Activated CD4-positive, alpha-beta memory T cell treated with anti-CD3 and anti-CD28 coated beads, Interleukin-2, amount 10 ng/mL, durations not matched to agents 7 days and 5 days (primary cell): ENCODE results near the gene SLC26A9. TPM values are rescaled to one million over a fixed set of nuclear protein-coding genes. Genes with fewer than 3 reads are reported as not detected.

Experiments used
- CTCF ChIA-PET: fragments of 350-600 bp; sonication (Branson Sonifier 250); formaldehyde crosslinking; loops from one replicate; lab custom pipeline; 2021; ENCODE audit warnings: antibody characterized with exemption, inconsistent platforms; lab: Charles Lee
- POLR2A ChIA-PET: fragments of 350-600 bp; sonication (Branson Sonifier 250); formaldehyde crosslinking; loops from one replicate; lab custom pipeline; 2021; ENCODE audit warnings: antibody characterized with exemption; lab: Charles Lee
- DNase-seq: peaks from one replicate; pipeline ENCODE4 v3.0.0-alpha.2; 2020
- H3K27ac Mint-ChIP-seq: one replicate; pipeline ENCODE4 v1.8.0; 2021; ENCODE audit warnings: mild to moderate bottlenecking, mixed read lengths
- H3K27me3 Mint-ChIP-seq: one replicate; pipeline ENCODE4 v1.8.0; 2021; ENCODE audit warnings: mixed read lengths
- H3K36me3 Mint-ChIP-seq: one replicate; pipeline ENCODE4 v1.8.0; 2021; ENCODE audit warnings: low read depth, mixed read lengths
- H3K4me1 Mint-ChIP-seq: one replicate; pipeline ENCODE4 v1.8.0; 2021; ENCODE audit warnings: mixed read lengths
- H3K4me3 Mint-ChIP-seq: one replicate; pipeline ENCODE4 v1.8.0; 2021; ENCODE audit warnings: mild to moderate bottlenecking, mixed read lengths
- H3K9me3 Mint-ChIP-seq: one replicate; pipeline ENCODE4 v1.8.0; 2021; ENCODE audit warnings: mixed read lengths
- total RNA-seq, 2 experiments: library from RNA; stranded (reverse); gene quantifications; one replicate each; pipeline ENCODE4 v1.2.3, GENCODE V29; 2021

The SLC26A9 gene
- total RNA-seq, 2 experiments from 2014 or later = not detected

DNA sequence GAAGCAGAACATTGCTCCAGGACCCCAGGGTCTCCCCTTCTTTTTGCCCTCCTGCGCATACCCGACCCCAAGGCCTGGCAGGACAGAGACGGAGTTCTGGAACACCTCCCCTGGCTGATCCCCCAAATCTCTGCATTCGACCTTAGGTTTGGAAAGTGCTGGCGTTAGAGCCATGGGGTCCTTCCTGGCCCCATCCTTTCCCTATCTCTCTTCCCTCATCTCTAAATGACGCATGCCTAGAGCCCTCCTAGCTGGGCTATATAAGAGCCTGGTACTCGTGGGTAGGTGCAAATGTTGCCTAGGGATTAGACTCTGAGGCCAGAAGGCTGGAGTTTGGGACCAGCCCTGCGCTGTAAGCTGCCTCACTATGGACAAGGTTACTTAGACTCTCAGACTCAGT is 16.6 kb downstream of the SLC26A9 start:
- ChIA-PET POLR2A (no interaction called here), CTCF (interaction anchor here (0.8 kb wide), 1 partner anchor 51 kb away, joined by 5 read pairs; no protein-coding TSS in a partner anchor)
- H3K4me1 Mint-ChIP-seq = no peaks in the 10 kb centered on the region
- DNase-seq = no peak
- no peak overlapping the region for H3K4me3 Mint-ChIP-seq
- no peaks in the 10 kb centered on the region for H3K9me3 Mint-ChIP-seq
- H3K36me3 Mint-ChIP-seq = no peaks in the 10 kb centered on the region
- H3K27ac Mint-ChIP-seq = no peak overlapping the region
- H3K27me3 Mint-ChIP-seq = peaks cover 5% of the 10 kb centered on the region

DNA sequence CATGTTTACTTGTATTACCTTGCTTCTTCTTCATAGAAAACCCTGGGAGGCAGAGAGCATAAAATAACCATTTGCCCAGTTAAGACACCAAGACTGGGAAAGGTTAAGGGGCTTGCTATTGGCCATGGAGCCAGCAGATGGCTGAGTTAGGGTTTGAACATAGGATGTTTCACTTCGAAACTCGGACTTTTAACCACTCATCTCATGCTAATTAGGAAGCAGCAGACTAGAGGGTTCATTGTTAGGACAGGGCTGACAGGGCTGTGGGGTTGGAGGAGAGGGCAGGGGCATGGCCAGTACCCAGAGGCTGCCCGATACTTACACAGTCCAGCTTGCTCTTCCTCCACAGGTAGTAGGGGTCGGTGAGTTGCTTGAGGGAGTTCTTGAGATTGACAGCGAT is 17.0 kb downstream of the SLC26A9 start:
- Mint-ChIP-seq H3K4me3 (no peak overlapping the region), H3K9me3 (no peaks in the 10 kb centered on the region), H3K36me3 (no peaks in the 10 kb centered on the region), H3K4me1 (no peaks in the 10 kb centered on the region), H3K27me3 (peaks cover 5% of the 10 kb centered on the region), H3K27ac (no peak overlapping the region)
- ChIA-PET POLR2A (no interaction called here), CTCF (interaction anchor here (0.8 kb wide), 1 partner anchor 51 kb away, joined by 5 read pairs; no protein-coding TSS in a partner anchor)
- no peak for DNase-seq

DNA sequence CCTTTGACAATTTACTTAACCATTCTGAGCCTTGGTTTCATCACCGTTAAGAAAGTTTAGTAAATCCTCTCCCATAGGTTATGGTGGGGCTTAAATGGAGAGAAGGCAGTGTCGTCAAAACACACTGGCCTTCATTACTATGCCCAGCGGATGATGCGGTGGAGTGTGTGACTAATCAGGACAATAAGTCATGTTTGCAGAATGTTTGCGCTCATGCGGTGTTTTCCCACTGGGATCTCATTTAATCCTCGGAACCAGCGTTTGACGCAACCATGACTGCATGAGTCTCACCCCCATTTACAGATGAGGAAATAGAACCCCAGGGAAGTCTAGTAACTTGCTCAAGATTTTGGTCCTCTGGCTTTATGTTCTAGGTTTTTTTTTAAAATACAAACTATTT is 17.5 kb downstream of the SLC26A9 start:
- Mint-ChIP-seq H3K9me3 (no peaks in the 10 kb centered on the region), H3K27me3 (peaks cover 5% of the 10 kb centered on the region), H3K4me1 (no peaks in the 10 kb centered on the region), H3K27ac (no peak overlapping the region), H3K36me3 (no peaks in the 10 kb centered on the region), H3K4me3 (no peak overlapping the region)
- DNase-seq = no peak
- CTCF ChIA-PET = interaction anchor here (0.8 kb wide), 1 partner anchor 52 kb away, joined by 5 read pairs; no protein-coding TSS in a partner anchor
- POLR2A ChIA-PET = no interaction called here

DNA sequence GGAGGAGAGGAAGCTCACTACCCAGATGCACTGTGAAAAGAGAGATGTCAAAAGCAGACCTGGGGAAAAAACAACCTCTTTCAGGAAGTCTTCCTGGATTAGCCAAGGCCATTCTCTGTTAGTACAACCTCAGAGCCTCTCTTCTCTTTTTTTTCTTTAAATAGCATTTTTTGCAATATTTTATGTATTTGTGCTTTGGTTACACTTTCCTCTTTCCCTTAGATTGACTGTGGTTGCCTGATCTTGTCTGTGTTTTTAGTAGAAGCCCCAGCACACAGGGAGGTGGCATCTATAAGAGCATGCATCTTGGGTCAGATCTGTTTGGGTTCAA is 18.8 kb downstream of the SLC26A9 start:
- POLR2A ChIA-PET = no interaction called here

DNA sequence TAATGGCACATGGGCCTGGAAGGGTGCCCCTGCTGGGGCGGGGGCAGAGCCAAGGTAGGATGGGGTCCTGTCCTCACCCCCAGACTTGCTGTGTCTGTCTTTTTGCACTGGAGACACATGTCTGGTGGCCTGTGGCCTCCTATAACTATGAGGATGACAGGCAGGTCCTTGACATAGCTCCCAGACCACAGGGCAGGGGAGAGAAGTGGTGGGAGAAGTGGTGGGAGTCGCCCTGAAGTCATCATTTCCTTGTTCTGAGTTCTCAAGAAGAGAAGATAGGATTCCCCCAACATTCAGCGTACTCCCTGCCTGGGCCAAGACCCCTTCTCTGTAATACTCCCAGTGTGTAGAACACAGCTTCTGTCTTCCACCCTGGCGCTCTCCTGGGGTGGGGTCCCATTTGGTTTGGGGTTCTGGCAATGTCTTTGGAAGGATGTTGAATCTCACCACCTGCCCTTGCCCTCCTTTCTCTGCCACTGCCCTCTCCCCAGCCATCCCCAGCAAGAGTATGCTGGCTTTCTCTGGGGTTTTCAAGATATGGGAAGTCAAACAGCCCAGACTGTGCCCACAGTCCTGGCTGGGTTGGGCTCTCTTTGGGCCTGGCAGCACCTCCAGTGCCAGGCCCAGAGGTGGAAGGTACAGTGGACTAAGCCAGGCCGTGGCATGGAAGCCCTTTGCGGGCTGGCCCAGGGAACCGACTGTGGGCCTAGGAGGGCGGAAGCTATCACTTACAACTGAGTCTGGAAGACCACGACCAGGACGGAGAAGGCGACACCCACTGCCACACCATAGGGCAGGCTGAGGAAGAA is 19.4 kb downstream of the SLC26A9 start:
- H3K27ac Mint-ChIP-seq = no peak overlapping the region
- ChIA-PET CTCF (interaction anchor here (1.0 kb wide), 1 partner anchor 53 kb away, joined by 3 read pairs; no protein-coding TSS in a partner anchor), POLR2A (no interaction called here)
- no peak overlapping the region for H3K4me3 Mint-ChIP-seq
- peaks cover 1% of the 10 kb centered on the region for H3K27me3 Mint-ChIP-seq
- H3K36me3 Mint-ChIP-seq = no peaks in the 10 kb centered on the region
- DNase-seq = no peak
- no peaks in the 10 kb centered on the region for H3K9me3 Mint-ChIP-seq
- H3K4me1 Mint-ChIP-seq = no peaks in the 10 kb centered on the region

More for the DNA sequence above, 18.8 kb downstream of the SLC26A9 start:
- Mint-ChIP-seq H3K4me3 (no peak overlapping the region), H3K27me3 (peaks cover 1% of the 10 kb centered on the region), H3K4me1 (no peaks in the 10 kb centered on the region), H3K27ac (no peak overlapping the region), H3K9me3 (no peaks in the 10 kb centered on the region), H3K36me3 (no peaks in the 10 kb centered on the region)
- CTCF ChIA-PET = no interaction called here
- DNase-seq = no peak

DNA sequence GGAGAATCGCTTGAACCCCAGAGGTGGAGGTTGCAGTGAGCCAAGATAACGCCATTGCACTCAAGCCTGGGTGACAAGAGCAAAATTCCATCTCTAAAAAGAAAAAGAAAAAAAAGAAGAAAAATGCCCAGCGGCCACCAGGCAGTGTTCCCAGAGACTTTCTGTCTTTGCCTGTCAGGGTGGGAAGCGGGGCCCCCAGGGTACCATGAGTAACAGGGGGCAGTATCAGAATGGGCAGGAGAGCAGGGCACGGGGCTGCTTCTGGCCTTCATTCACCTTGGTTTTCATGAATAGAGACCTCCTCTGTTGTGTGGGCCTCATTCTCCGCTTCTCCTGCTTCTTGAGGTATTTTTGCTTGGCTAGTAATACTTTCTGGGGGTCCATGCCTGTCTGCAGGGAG is 20.4 kb downstream of the SLC26A9 start:
- Mint-ChIP-seq H3K27ac (no peak overlapping the region), H3K4me1 (no peaks in the 10 kb centered on the region), H3K9me3 (no peaks in the 10 kb centered on the region), H3K36me3 (no peaks in the 10 kb centered on the region), H3K27me3 (peaks cover 1% of the 10 kb centered on the region), H3K4me3 (no peak overlapping the region)
- ChIA-PET CTCF (interaction anchor here (1.0 kb wide), 1 partner anchor 54 kb away, joined by 3 read pairs; no protein-coding TSS in a partner anchor), POLR2A (no interaction called here)
- no peak for DNase-seq

DNA sequence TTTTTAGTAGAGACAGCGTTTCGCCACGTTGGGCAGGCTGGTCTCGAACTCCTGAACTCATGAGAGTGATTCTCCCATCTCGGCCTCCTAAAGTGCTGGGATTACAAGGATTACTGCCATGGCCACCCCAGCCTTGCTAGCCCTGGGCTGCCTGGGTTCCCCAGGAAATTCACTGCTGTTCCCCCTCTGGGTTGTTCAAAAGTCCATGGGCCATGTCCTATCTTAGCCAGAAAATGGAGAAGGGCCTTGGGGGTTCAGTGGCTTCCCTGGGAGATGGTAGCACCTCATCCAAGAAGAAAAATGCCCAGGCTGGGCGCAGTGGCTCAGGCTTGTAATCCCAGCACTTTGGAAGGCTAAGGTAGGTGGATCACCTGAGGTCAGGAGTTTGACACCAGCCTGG is 20.9 kb downstream of the SLC26A9 start:
- ChIA-PET POLR2A (no interaction called here), CTCF (no interaction called here)
- Mint-ChIP-seq H3K9me3 (no peaks in the 10 kb centered on the region), H3K27me3 (peaks cover 1% of the 10 kb centered on the region), H3K4me3 (no peak overlapping the region), H3K4me1 (no peaks in the 10 kb centered on the region), H3K27ac (no peak overlapping the region), H3K36me3 (no peaks in the 10 kb centered on the region)
- DNase-seq = no peak

DNA sequence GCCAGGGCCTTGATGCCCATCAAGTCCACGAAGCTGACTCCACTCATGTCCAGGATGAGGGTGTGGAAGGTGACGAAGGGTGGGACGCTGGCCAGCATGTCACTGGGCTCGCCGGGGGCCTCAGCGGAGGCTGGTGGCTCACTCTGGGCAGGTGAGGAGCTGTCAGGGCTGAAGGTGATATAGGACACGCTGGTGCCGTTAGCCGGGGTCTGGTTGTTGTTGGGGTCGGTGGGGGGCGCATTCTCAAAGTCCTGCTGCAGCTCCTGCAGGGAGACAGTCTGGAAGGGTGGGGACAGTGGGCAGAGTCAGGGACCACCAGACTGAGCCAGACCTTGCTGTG is 21.7 kb downstream of the SLC26A9 start:
- Mint-ChIP-seq H3K36me3 (no peaks in the 10 kb centered on the region), H3K4me3 (no peak overlapping the region), H3K9me3 (no peaks in the 10 kb centered on the region), H3K27ac (no peak overlapping the region), H3K27me3 (peaks cover 1% of the 10 kb centered on the region), H3K4me1 (no peaks in the 10 kb centered on the region)
- DNase-seq = no peak
- ChIA-PET CTCF (interaction anchor here (0.7 to 5.5 kb wide), 2 partner anchors 56 to 185 kb away, joined by 3 to 79 read pairs; no protein-coding TSS in a partner anchor), POLR2A (no interaction called here)

DNA sequence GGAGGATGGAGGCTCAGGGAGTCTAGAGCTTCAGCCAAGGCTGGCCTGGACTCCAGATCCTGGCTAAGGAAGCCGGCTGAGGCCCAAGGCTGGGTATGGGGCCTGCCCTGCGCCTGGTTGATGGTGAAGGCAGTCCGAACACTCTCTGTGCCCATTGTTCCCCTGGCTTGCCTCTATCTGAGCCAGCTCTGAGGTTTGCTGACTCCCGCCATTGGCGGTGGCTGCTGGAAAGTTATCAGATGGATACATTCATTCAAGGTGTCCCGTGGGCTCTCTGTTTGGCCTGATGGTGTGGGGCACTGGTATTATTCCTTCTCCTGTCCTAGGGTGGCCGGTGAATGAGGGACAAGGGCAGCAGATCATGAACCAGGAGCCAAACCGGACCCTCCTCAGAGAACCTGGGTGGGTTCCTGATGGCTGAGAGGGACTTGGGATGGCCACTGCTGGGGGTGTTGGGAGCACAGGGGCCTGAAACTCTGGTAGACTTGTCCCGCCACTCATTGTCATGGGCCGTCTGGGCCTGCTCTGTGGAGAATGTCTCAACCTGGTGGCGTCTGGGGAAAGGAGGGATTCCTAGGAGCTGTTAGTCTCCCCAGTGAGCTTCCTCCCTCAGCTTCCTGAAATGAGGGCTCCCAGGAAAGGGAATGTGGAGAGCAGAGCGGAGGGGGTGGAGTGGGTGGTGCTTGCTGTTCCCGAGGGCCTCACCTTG is 22.2 kb downstream of the SLC26A9 start:
- Mint-ChIP-seq H3K27ac (no peak overlapping the region), H3K36me3 (no peaks in the 10 kb centered on the region), H3K27me3 (peaks cover 1% of the 10 kb centered on the region), H3K4me1 (no peaks in the 10 kb centered on the region), H3K4me3 (no peak overlapping the region), H3K9me3 (no peaks in the 10 kb centered on the region)
- DNase-seq = no peak
- POLR2A ChIA-PET = no interaction called here
- CTCF ChIA-PET = interaction anchor here (0.7 to 5.5 kb wide), 3 partner anchors 56 to 185 kb away, joined by 3 to 79 read pairs (median 13); no protein-coding TSS in a partner anchor

DNA sequence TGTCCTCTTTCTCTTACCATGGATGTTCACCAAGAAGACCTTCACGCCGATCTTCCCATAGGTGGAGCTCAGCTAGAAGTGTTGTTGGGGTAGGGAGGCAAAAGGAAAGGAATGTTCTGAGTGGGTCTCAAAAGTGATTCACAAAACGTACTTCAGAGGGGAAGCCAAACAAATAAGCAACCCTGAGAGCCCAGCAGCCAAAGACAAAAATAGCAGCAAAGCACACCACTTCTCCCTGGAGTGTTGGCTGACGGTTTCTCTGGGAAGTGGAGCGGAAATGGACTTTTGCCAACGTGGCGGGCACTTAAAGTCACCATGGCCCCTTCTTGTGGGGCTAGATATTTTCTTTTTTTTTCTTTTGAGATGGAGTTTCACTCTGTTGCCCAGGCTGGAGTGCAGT is 23.1 kb downstream of the SLC26A9 start:
- ChIA-PET POLR2A (no interaction called here), CTCF (interaction anchor here (1.0 to 5.5 kb wide), 4 partner anchors 57 to 186 kb away, joined by 3 to 79 read pairs (median 17); no protein-coding TSS in a partner anchor)
- Mint-ChIP-seq H3K4me1 (no peaks in the 10 kb centered on the region), H3K4me3 (no peak overlapping the region), H3K27me3 (peaks cover 1% of the 10 kb centered on the region), H3K36me3 (no peaks in the 10 kb centered on the region), H3K27ac (no peak overlapping the region), H3K9me3 (no peaks in the 10 kb centered on the region)
- DNase-seq = no peak

DNA sequence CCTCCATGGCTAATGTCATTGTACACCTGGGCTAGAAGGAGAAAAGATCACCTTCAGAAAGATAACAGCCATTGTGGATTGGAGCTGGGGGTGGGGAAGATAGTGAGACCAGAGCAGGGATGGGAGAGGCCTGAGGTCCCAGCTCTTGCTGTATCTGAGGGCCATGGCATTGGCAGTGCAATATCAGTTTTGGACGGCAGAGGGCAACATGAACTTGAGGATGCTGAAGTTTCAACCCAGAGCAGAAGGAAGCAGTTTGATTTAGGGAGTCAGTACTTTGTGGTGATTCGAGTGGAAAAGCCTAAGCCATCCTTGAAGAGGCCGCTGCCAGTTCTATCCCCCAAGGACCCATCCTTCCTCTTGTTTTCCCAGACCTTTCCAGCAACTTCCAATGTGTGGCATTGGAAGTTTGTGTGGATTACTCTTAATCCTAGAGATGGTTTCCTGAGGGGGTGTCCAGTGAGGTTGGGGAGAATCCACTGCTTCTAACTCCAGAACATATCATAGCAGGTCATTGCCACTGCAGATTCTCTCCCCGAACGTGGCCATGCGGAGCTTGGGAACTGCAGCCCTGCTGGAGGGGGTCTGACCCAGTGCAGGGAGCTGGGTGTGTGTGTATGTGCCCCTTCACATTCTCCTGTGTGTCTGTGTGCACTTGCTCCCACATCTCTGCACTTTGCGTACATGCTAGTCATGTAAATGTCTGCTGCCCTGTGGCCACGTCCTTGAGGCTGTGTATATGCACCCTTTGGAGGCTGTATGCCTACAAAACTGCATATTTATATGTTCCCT is 24.1 kb downstream of the SLC26A9 start:
- POLR2A ChIA-PET = no interaction called here
- Mint-ChIP-seq H3K27ac (no peak overlapping the region), H3K27me3 (peaks cover 1% of the 10 kb centered on the region), H3K9me3 (no peaks in the 10 kb centered on the region), H3K4me1 (no peaks in the 10 kb centered on the region), H3K36me3 (no peaks in the 10 kb centered on the region), H3K4me3 (no peak overlapping the region)
- CTCF ChIA-PET = interaction anchor here (0.6 to 5.5 kb wide), 17 partner anchors 10 to 260 kb away, joined by 3 to 79 read pairs (median 4); no protein-coding TSS in a partner anchor
- peak; percentile 75 for DNase-seq

DNA sequence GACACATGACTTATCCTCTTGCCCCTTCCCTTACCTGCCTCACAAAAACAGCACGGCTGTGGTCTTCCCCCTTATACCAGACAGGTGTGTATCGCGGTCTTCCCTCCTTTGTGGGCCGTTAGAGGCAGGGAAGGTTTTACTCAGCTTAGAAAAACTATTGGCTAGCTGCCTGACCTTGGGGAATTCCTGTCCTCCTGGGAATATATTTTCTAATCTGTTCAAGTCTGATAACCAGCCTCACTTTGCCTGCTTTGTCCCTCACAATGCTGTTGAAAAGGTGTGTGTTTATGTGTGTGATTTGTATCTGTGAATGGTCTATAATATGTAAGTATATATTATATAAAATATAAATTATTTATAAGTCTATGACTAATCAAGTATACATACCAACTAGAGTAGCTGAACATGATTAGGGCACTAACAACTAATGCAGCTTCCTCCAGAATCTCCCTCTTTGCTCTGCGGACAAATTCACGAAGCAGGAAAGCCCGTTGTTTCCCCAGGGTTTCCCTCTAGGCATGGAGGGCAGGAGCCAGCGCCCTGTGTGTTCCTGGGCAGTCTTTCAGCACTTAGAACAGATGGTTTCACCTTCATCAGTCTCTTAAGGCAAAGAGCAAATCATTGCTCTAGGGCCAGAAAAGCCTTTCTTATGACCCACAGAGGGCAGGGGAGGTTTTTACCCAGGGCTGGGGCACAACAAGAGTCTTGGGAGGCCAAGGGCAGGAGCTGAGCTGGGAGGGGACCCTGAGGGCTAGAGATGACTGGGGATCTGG is 25.6 kb downstream of the SLC26A9 start:
- DNase-seq = no peak
- Mint-ChIP-seq H3K27ac (no peak overlapping the region), H3K36me3 (no peaks in the 10 kb centered on the region), H3K27me3 (peaks cover 4% of the 10 kb centered on the region), H3K9me3 (no peaks in the 10 kb centered on the region), H3K4me1 (no peaks in the 10 kb centered on the region), H3K4me3 (no peak overlapping the region)
- ChIA-PET POLR2A (no interaction called here), CTCF (interaction anchor here (0.6 to 5.5 kb wide), 14 partner anchors 10 to 510 kb away, joined by 3 to 79 read pairs (median 4); no protein-coding TSS in a partner anchor)
